Measurements from ENCODE around the gene PDE6A.

DNA sequence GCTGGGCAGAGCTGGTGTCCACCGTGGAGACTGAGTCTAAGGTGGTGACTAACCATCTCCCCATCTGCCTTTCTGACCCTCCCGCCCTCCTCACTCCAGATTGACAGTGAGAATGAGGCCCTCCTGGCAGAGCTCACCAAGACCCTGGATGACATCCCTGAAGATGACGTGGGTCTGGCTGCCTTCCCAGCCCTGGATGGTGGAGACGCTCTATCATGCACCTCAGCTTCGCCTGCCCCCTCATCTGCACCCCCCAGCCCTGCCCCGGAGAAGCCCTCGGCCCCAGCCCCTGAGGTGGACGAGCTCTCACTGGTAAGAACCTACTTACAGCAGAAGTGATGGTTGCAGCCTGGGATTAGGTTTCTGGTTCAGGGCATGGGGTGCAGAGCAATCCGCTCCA, 118.0 kb downstream of the PDE6A start:
- no peak for TF ChIP-seq GATA2 (IDR thresholded peaks at IDR 0.05; ENCODE audit: low read depth, low read length)
- TF ChIP-seq GATA3 (IDR thresholded peaks at IDR 0.05; ENCODE audit: low read depth, low read length) = no peak
